H1 (cell line): ENCODE measurements around the gene ULK2. TPM values are rescaled to one million over a fixed set of nuclear protein-coding genes. Genes with fewer than 3 reads are reported as not detected.

Source experiments
- CTCF ChIA-PET: fragments of 300-600 bp; sonication (Branson Sonifier 250); formaldehyde crosslinking; loops from one replicate; lab custom pipeline; 2021; ENCODE audit not compliant: partially characterized antibody; lab: Charles Lee
- POLR2A ChIA-PET: fragments of 300-600 bp; sonication (Branson Sonifier 250); formaldehyde crosslinking; loops from one replicate; lab custom pipeline; 2021; ENCODE audit warnings: inconsistent platforms; ENCODE audit not compliant: partially characterized antibody; lab: Charles Lee
- DNase-seq, 2 experiments: peaks; one replicate each; pipeline versions ENCODE4 v3.0.0 to v3.0.0-alpha.2; 2010 to 2022; ENCODE audit warnings: low spot score in 2 of 2, low read depth in 1 of 2, mixed read lengths in 1 of 2
- FAIRE-seq: peaks from 2 replicates; lab custom pipeline; 2011; peaks lifted over from hg19 to GRCh38; lab: Jason Lieb, UNC
- H2AFZ ChIP-seq: 2 replicates; pipeline ENCODE4 v1.8.1; 2012; ENCODE audit warnings: low read length, inconsistent platforms
- H2AK5ac ChIP-seq: 2 replicates; pipeline ENCODE4 v1.6.1; 2013; ENCODE audit warnings: low read depth, low read length
- H2BK120ac ChIP-seq: replicated peaks from 2 replicates; pipeline ENCODE3; 2013; ENCODE audit warnings: low read depth, low read length, inconsistent platforms
- H2BK12ac ChIP-seq: 2 replicates; pipeline ENCODE4 v1.6.1; 2013; ENCODE audit warnings: low read depth, low read length
- H2BK15ac ChIP-seq: 2 replicates; pipeline ENCODE4 v1.6.1; 2013; ENCODE audit warnings: low read length
- H2BK20ac ChIP-seq: 2 replicates; pipeline ENCODE4 v1.6.1; 2013; ENCODE audit warnings: low read length
- H2BK5ac ChIP-seq: 2 replicates; pipeline ENCODE4 v1.6.1; 2013; ENCODE audit warnings: low read depth, low read length
- H3K14ac ChIP-seq: 2 replicates; pipeline ENCODE4 v1.6.1; 2013; ENCODE audit warnings: inconsistent platforms; ENCODE audit not compliant: insufficient read length
- H3K18ac ChIP-seq: 2 replicates; pipeline ENCODE4 v1.6.1; 2013; ENCODE audit warnings: low read length; ENCODE audit errors: extremely low read depth
- H3K23ac ChIP-seq: 2 replicates; pipeline ENCODE4 v1.6.1; 2013; ENCODE audit warnings: inconsistent platforms; ENCODE audit not compliant: insufficient read length
- H3K23me2 ChIP-seq: 2 replicates; pipeline ENCODE4 v1.6.1; 2013; ENCODE audit warnings: low read depth, low read length
- H3K27ac ChIP-seq: 2 replicates; pipeline ENCODE4 v1.6.1; 2011; ENCODE audit warnings: low read depth, low read length, inconsistent platforms
- H3K27me3 ChIP-seq, 4 experiments: replicated peaks in 1 of 4; 1 replicate in 1 of 4; 2 replicates in 3 of 4; pipeline versions ENCODE4 v1.6.1 to v1.8.1; 2011 to 2013; ENCODE audit warnings: low read length in 3 of 4, mild to moderate bottlenecking in 3 of 4, inconsistent platforms in 2 of 4, mixed read lengths in 2 of 4, moderate library complexity in 1 of 4; ENCODE audit not compliant: control insufficient read depth in 3 of 4, insufficient read depth in 3 of 4; ENCODE audit errors: extremely low read depth in 1 of 4
- H3K36me3 ChIP-seq, 4 experiments: 2 replicates each; pipeline versions ENCODE4 v1.6.1 to v1.8.1; 2011 to 2013; ENCODE audit warnings: mild to moderate bottlenecking in 4 of 4, low read length in 3 of 4, moderate library complexity in 2 of 4, control low read depth in 1 of 4, inconsistent platforms in 1 of 4; ENCODE audit not compliant: insufficient read depth in 4 of 4, control insufficient read depth in 2 of 4
- H3K4ac ChIP-seq: replicated peaks from 2 replicates; pipeline ENCODE3; 2013; ENCODE audit warnings: low read length, low read depth, mixed read lengths, inconsistent platforms; ENCODE audit not compliant: insufficient read length
- H3K4me1 ChIP-seq, 4 experiments: replicated peaks in 1 of 4; 1 replicate in 1 of 4; 2 replicates in 3 of 4; pipeline versions ENCODE4 v1.6.1 to v1.8.1; 2011 to 2013; ENCODE audit warnings: low read length in 3 of 4, inconsistent platforms in 2 of 4, mixed read lengths in 1 of 4; ENCODE audit not compliant: insufficient read depth in 4 of 4, control insufficient read depth in 3 of 4
- H3K4me2 ChIP-seq, 2 experiments: 2 replicates each; pipeline versions ENCODE4 v1.6.1 to v1.8.1; 2011 to 2013; ENCODE audit warnings: low read depth in 2 of 2, low read length in 2 of 2, control low read depth in 1 of 2, inconsistent platforms in 1 of 2, mild to moderate bottlenecking in 1 of 2; ENCODE audit not compliant: insufficient read depth in 1 of 2
- H3K4me3 ChIP-seq, 4 experiments: fragments of 200-600, 300-600 bp in 1 of 4; sonication (generic), shearing (Covaris generic), sonication (Bioruptor Twin) in 1 of 4; 2 replicates each; pipeline versions ENCODE4 v1.5.1 to v1.8.1; 2011 to 2016; ENCODE audit warnings: low read length in 4 of 4, low read depth in 3 of 4, control low read depth in 2 of 4, inconsistent platforms in 2 of 4, mild to moderate bottlenecking in 2 of 4, mixed read lengths in 1 of 4, moderate library complexity in 1 of 4; ENCODE audit not compliant: insufficient read depth in 2 of 4; ENCODE audit errors: extremely low read depth in 1 of 4
- H3K56ac ChIP-seq: replicated peaks from 2 replicates; pipeline ENCODE3; 2013; ENCODE audit warnings: low read depth, mild to moderate bottlenecking, mixed read lengths, low read length, inconsistent platforms; ENCODE audit not compliant: insufficient read length
- H3K79me1 ChIP-seq: 2 replicates; pipeline ENCODE4 v1.6.1; 2013; ENCODE audit warnings: low read depth, low read length, control low read depth
- H3K79me2 ChIP-seq, 2 experiments: 2 replicates each; pipeline versions ENCODE4 v1.6.1 to v1.8.1; 2012 to 2013; ENCODE audit warnings: low read length in 2 of 2, mild to moderate bottlenecking in 2 of 2, inconsistent platforms in 1 of 2; ENCODE audit not compliant: insufficient read depth in 2 of 2, control insufficient read depth in 1 of 2
- H3K9ac ChIP-seq, 4 experiments: replicated peaks in 1 of 4; 1 replicate in 1 of 4; 2 replicates in 3 of 4; pipeline versions ENCODE4 v1.6.1 to v1.8.1; 2011 to 2013; ENCODE audit warnings: low read depth in 3 of 4, low read length in 3 of 4, control low read depth in 2 of 4, mild to moderate bottlenecking in 2 of 4, moderate library complexity in 2 of 4, inconsistent platforms in 1 of 4; ENCODE audit errors: extremely low read depth in 1 of 4
- H3K9me3 ChIP-seq, 2 experiments: 2 replicates each; pipeline versions ENCODE4 v1.6.1 to v1.8.1; 2012 to 2013; ENCODE audit warnings: mild to moderate bottlenecking in 2 of 2, moderate library complexity in 2 of 2, control low read depth in 1 of 2, inconsistent platforms in 1 of 2, low read depth in 1 of 2, low read length in 1 of 2, mixed read lengths in 1 of 2; ENCODE audit not compliant: insufficient read depth in 2 of 2
- H4K20me1 ChIP-seq, 2 experiments: replicated peaks in 1 of 2; 2 replicates each; pipeline versions ENCODE3 to v1.8.1; 2011 to 2013; ENCODE audit warnings: inconsistent platforms in 2 of 2, low read length in 2 of 2, mild to moderate bottlenecking in 1 of 2; ENCODE audit not compliant: insufficient read depth in 2 of 2, control insufficient read depth in 1 of 2
- H4K5ac ChIP-seq: 2 replicates; pipeline ENCODE4 v1.6.1; 2013; ENCODE audit warnings: low read length, low read depth, mixed read lengths, inconsistent platforms; ENCODE audit not compliant: insufficient read length
- H4K8ac ChIP-seq: 2 replicates; pipeline ENCODE4 v1.8.0; 2013; ENCODE audit warnings: mild to moderate bottlenecking, moderate library complexity, low read length, inconsistent platforms; ENCODE audit not compliant: insufficient read depth; ENCODE audit errors: extremely low read depth
- H4K91ac ChIP-seq: replicated peaks from 2 replicates; pipeline ENCODE3; 2013; ENCODE audit warnings: low read length, mixed read lengths, inconsistent platforms; ENCODE audit not compliant: insufficient read length
- BCL11A ChIP-seq, 2 experiments: IDR thresholded peaks; one replicate each; pipeline ENCODE4 v1.6.1; 2011; ENCODE audit warnings: low read depth in 2 of 2, low read length in 2 of 2, mild to moderate bottlenecking in 2 of 2
- SRF ChIP-seq: IDR thresholded peaks from 2 replicates; pipeline ENCODE4 v1.6.1; 2011; ENCODE audit warnings: mild to moderate bottlenecking, low read depth, low read length, moderate library complexity
- WGBS, 2 experiments: shearing (Covaris generic) in 1 of 2; methylation state at CpG; one replicate each; pipeline versions ENCODE4 v1.1.6 to v1.1.7; 2013 to 2015; ENCODE audit warnings: low lambda C conversion rate in 2 of 2, mixed read lengths in 2 of 2, inconsistent platforms in 1 of 2, low coverage in 1 of 2, missing lambda C conversion rate in 1 of 2; ENCODE audit not compliant: insufficient replicate concordance in 2 of 2, insufficient coverage in 1 of 2, insufficient read length in 1 of 2; ENCODE audit errors: extremely low coverage in 1 of 2, missing lambda C conversion rate in 1 of 2; 5-methylcytosine and 5-hydroxymethylcytosine counted together
- polyA plus RNA-seq, 7 experiments: library from polyadenylated mRNA; depleted of rRNA in 3 of 7; stranded (reverse) in 5 of 7; unstranded in 2 of 7; fragments of >200 nt in 5 of 7; fragments of 200-250 nt in 2 of 7; gene quantifications; 1 replicate in 5 of 7; 2 replicates in 1 of 7; 4 replicates in 1 of 7; pipeline versions ENCODE4 v1.2.1 to v1.2.3, GENCODE V29; 2011 to 2013; ENCODE audit warnings: missing spikeins in 2 of 7, mixed read lengths in 2 of 7
- total RNA-seq: library from RNA; stranded (reverse); fragmentation: NEBNext Ultra II Directional; extraction: Animal tissue kit (Norgen Biotek cat#: 25700); gene quantifications from 2 replicates; pipeline ENCODE4 v1.2.1, GENCODE V29; 2021

Gene ULK2
- total and polyA plus RNA-seq, 2 of the 8 experiments (the other 6 are each of a cell fraction or from before 2014, with no cell fraction given) = 5.3 to 9.8 TPM

GRCh38 chr17:19730843-19731242 is 136.9 kb downstream of the ULK2 start:
- no peaks in the 10 kb centered on the region for H3K36me3 ChIP-seq
- no peak overlapping the region for H2BK5ac ChIP-seq
- no peak overlapping the region for H2BK15ac ChIP-seq
- H3K27ac ChIP-seq = no peak overlapping the region
- H3K23ac ChIP-seq = no peak overlapping the region
- H4K20me1 ChIP-seq = no peaks in the 10 kb centered on the region
- DNase-seq (no peak), FAIRE-seq (no peak)
- H2AK5ac ChIP-seq = no peak overlapping the region
- no peak overlapping the region for H4K5ac ChIP-seq
- no peaks in the 10 kb centered on the region for H3K9me3 ChIP-seq
- no peak overlapping the region for H3K4ac ChIP-seq
- no peaks in the 10 kb centered on the region for H3K4me1 ChIP-seq
- no peaks in the 10 kb centered on the region for H3K27me3 ChIP-seq
- H4K8ac ChIP-seq = no peak overlapping the region
- no peak overlapping the region for H3K4me3 ChIP-seq
- no peak overlapping the region for H2BK12ac ChIP-seq
- ChIA-PET POLR2A (no interaction called here), CTCF (interaction anchor here (0.6 to 1.8 kb wide), 4 partner anchors 10 to 163 kb away, joined by 3 to 4 read pairs (median 3); no protein-coding TSS in a partner anchor)
- WGBS, 2 experiments = 88% methylated on average over 4 of the region's 4 CpGs; no CpG with 5 or more reads in 1 of the 2 experiments
- no peak overlapping the region for H3K4me2 ChIP-seq
- H3K79me2 ChIP-seq = no peaks in the 10 kb centered on the region
- no peak overlapping the region for H3K9ac ChIP-seq
- no peak overlapping the region for H4K91ac ChIP-seq
- H3K56ac ChIP-seq = no peak overlapping the region
- H2BK120ac ChIP-seq = no peak overlapping the region
- no peak overlapping the region for H3K14ac ChIP-seq
- H2AFZ ChIP-seq = no peak overlapping the region
- H3K79me1 ChIP-seq = no peaks in the 10 kb centered on the region
- no peak overlapping the region for H2BK20ac ChIP-seq
- no peaks in the 10 kb centered on the region for H3K23me2 ChIP-seq
- H3K18ac ChIP-seq = no peak overlapping the region
- TF ChIP-seq SRF (no peak), BCL11A (IDR thresholded peaks at IDR 0.05; ENCODE audit: low read depth in 2 of 2, low read length in 2 of 2) (no peak)
